Spleen (tissue), 11 donors: ENCODE data around the gene LAMC3. TPM values are rescaled to one million over a fixed set of nuclear protein-coding genes. Genes with fewer than 3 reads are reported as not detected.

ENCODE experiments used
- DNase-seq: peaks from one replicate; pipeline ENCODE4 v3.0.0-alpha.2; 2020
- H3K27ac ChIP-seq, 8 donors: fragments of 200-600 bp; sonication (generic) in 7 of 8; 1 replicate in 4 of 8; 2 replicates in 4 of 8; pipeline versions ENCODE4 v1.5.0 to v1.8.0; 2016 to 2021; ENCODE audit warnings: inconsistent platforms in 4 of 8, mild to moderate bottlenecking in 4 of 8, moderate library complexity in 1 of 8
- H3K27me3 ChIP-seq, 7 donors: fragments of 200-600 bp; sonication (generic) in 6 of 7; replicated peaks in 1 of 7; 1 replicate in 4 of 7; 2 replicates in 3 of 7; pipeline versions ENCODE4 v1.5.0 to v1.8.0; 2016 to 2021; ENCODE audit warnings: inconsistent platforms in 3 of 7, mild to moderate bottlenecking in 1 of 7
- H3K36me3 ChIP-seq, 6 donors: fragments of 200-600 bp; sonication (generic) in 5 of 6; 1 replicate in 4 of 6; 2 replicates in 2 of 6; pipeline versions ENCODE4 v1.5.0 to v1.8.0; 2016 to 2021; ENCODE audit warnings: inconsistent platforms in 2 of 6
- H3K4me1 ChIP-seq, 6 donors: fragments of 200-600 bp; sonication (generic) in 5 of 6; 1 replicate in 3 of 6; 2 replicates in 3 of 6; pipeline versions ENCODE4 v1.5.0 to v1.8.0; 2016 to 2021; ENCODE audit warnings: inconsistent platforms in 3 of 6
- H3K4me3 ChIP-seq, 8 donors: fragments of 200-600 bp; sonication (generic) in 7 of 8; 1 replicate in 4 of 8; 2 replicates in 4 of 8; pipeline versions ENCODE4 v1.5.0 to v1.8.0; 2016 to 2021; ENCODE audit warnings: inconsistent platforms in 4 of 8, mild to moderate bottlenecking in 4 of 8, moderate library complexity in 2 of 8
- H3K9me3 ChIP-seq, 8 donors: fragments of 200-600 bp; sonication (generic) in 7 of 8; 1 replicate in 4 of 8; 2 replicates in 4 of 8; pipeline versions ENCODE4 v1.5.0 to v1.8.0; 2016 to 2021; ENCODE audit warnings: inconsistent platforms in 4 of 8
- POLR2A ChIP-seq, 3 donors: fragments of 450-650 bp; IDR thresholded peaks; one replicate each; pipeline ENCODE4 v1.5.1; 2017; ENCODE audit warnings: antibody characterized with exemption in 3 of 3, mild to moderate bottlenecking in 1 of 3
- POLR2AphosphoS5 ChIP-seq, 3 donors: sonication (generic); formaldehyde crosslinking; IDR thresholded peaks; one replicate each; pipeline ENCODE4 v1.5.1; 2017; ENCODE audit warnings: antibody characterized with exemption in 3 of 3
- WGBS, 5 donors: extraction: QIAGEN DNeasy Blood & Tissue Kit in 3 of 5; methylation state at CpG; one replicate each; pipeline versions ENCODE4 v1.1.5 to v1.1.7; 2013 to 2018; 5-methylcytosine and 5-hydroxymethylcytosine counted together
- intact Hi-C: fragments of 100-400 bp; cut with DNase I; formaldehyde crosslinking; loops from one replicate; pipeline ENCODE4 v1.15.0; 2023; ENCODE audit warnings: low total_unique reads
- polyA plus RNA-seq, 3 donors: library from polyadenylated mRNA; stranded (reverse); fragments of 200-250 nt; gene quantifications; one replicate each; pipeline ENCODE4 v1.2.1, GENCODE V29; 2013
- total RNA-seq, 7 donors: library from RNA; depleted of rRNA in 3 of 7; stranded (reverse); fragments of >200 nt in 3 of 7; fragmentation: NEBNext Ultra II Directional in 4 of 7; extraction: Animal tissue kit (Norgen Biotek cat#: 25700) in 4 of 7; gene quantifications; one replicate each; pipeline versions ENCODE4 v1.1.0 to v1.2.1, GENCODE V29; 2016 to 2021
- TF ChIP-seq, protein P1 (sequence below), 11 experiments: fragments of 200-600 bp in 7 of 11; fragments of 450-650 bp in 4 of 11; sonication (generic) in 4 of 11; IDR thresholded peaks in 8 of 11; conservative IDR thresholded peaks in 3 of 11; 1 replicate in 7 of 11; 2 replicates in 4 of 11; pipeline versions ENCODE4 v1.4.0 to v1.8.0; 2016 to 2021; ENCODE audit warnings: antibody characterized with exemption in 11 of 11, inconsistent platforms in 4 of 11, mild to moderate bottlenecking in 1 of 11
- donor health status: healthy with polysubstance abuse.
- donor health status: DM: no; HTN: no; CAD: no; lungs with moderate emphysema.
- donor health status: DM: no; HTN: no; CAD: no.
- donor health status: Bipolar disorder and iron deficiency.
- donor health status: healthy.
- donor health status: DM: no; HTN: no; CAD: no.
- donor health status: DM: yes; HTN: yes; CAD: no.

Gene LAMC3
- total and polyA plus RNA-seq, 10 donors, result 9.1 to 79.5 (median 34.6) TPM

DNA sequence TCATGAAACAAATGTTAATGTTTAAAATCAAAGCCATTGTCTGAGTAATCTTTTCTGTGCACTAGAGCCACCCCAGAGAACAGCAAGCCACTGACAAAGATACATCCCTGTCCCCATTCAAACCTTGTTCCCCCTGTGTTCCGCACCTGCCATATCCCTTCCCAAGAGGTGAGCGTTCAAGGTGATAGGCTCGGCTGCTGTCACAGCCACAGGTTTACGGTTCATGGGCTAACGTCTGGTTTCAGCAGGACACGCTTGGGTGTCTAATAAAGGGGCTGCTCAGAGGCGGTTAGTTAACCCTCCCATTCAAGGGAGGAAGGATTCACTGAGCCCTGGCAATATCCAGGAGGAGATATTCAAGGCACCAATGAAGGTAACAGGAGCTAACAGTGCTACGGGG lies 24.5 kb upstream of the LAMC3 start:
- no peaks in the 10 kb centered on the region for H3K4me1 ChIP-seq
- intact Hi-C loops, result no loop called here
- H3K27me3 ChIP-seq, result peaks cover 0 to 38% (median 0%) of the 10 kb centered on the region in 7 donors
- H3K27ac ChIP-seq, result no peak overlapping the region
- H3K9me3 ChIP-seq, result no peaks in the 10 kb centered on the region
- 82 to 90% (median 87%) methylated on average over 8 of the region's 8 CpGs for WGBS, 5 donors
- TF ChIP-seq, protein P1, sequence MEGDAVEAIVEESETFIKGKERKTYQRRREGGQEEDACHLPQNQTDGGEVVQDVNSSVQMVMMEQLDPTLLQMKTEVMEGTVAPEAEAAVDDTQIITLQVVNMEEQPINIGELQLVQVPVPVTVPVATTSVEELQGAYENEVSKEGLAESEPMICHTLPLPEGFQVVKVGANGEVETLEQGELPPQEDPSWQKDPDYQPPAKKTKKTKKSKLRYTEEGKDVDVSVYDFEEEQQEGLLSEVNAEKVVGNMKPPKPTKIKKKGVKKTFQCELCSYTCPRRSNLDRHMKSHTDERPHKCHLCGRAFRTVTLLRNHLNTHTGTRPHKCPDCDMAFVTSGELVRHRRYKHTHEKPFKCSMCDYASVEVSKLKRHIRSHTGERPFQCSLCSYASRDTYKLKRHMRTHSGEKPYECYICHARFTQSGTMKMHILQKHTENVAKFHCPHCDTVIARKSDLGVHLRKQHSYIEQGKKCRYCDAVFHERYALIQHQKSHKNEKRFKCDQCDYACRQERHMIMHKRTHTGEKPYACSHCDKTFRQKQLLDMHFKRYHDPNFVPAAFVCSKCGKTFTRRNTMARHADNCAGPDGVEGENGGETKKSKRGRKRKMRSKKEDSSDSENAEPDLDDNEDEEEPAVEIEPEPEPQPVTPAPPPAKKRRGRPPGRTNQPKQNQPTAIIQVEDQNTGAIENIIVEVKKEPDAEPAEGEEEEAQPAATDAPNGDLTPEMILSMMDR (IDR thresholded peaks at IDR 0.05 in 8 of 11, conservative IDR thresholded peaks at IDR 0.05 in 3 of 11), result no peak
- TF ChIP-seq POLR2A (IDR thresholded peaks at IDR 0.05) (no peak), POLR2AphosphoS5 (IDR thresholded peaks at IDR 0.05) (no peak)
- no peak overlapping the region for H3K4me3 ChIP-seq
- no peak for DNase-seq
- H3K36me3 ChIP-seq, result no peaks in the 10 kb centered on the region

DNA sequence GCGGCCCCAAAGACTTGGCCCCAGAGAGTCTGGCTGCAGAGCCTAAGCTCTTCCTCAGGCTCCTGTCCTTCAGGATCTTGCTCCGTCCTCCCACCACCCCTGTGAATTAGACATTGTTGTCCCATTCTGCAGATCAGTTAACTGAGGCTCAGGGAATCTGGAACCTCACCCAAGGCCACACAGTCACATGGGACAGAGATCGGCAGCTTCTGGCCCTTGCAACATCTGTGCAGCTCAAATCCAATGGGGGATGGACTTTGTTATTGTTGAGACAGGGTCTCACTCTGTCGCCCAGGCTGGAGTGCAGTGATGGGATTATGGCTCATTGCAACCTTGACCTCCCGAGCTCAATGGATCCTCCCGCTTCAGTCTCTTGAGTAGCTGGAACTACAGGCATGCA lies 23.9 kb upstream of the LAMC3 start:
- Histone ChIP-seq H3K27me3 (peaks cover 0 to 38% (median 0%) of the 10 kb centered on the region in 7 donors), H3K4me1 (no peaks in the 10 kb centered on the region), H3K4me3 (no peak overlapping the region), H3K27ac (no peak overlapping the region), H3K9me3 (no peaks in the 10 kb centered on the region), H3K36me3 (no peaks in the 10 kb centered on the region)
- TF ChIP-seq POLR2A (IDR thresholded peaks at IDR 0.05) (no peak), POLR2AphosphoS5 (IDR thresholded peaks at IDR 0.05) (no peak)
- TF ChIP-seq, protein P1 (IDR thresholded peaks at IDR 0.05 in 8 of 11, conservative IDR thresholded peaks at IDR 0.05 in 3 of 11), result no peak
- WGBS, 5 donors, result 73 to 89% (median 78%) methylated on average over 6 of the region's 6 CpGs
- no peak for DNase-seq
- intact Hi-C loops, result no loop called here

DNA sequence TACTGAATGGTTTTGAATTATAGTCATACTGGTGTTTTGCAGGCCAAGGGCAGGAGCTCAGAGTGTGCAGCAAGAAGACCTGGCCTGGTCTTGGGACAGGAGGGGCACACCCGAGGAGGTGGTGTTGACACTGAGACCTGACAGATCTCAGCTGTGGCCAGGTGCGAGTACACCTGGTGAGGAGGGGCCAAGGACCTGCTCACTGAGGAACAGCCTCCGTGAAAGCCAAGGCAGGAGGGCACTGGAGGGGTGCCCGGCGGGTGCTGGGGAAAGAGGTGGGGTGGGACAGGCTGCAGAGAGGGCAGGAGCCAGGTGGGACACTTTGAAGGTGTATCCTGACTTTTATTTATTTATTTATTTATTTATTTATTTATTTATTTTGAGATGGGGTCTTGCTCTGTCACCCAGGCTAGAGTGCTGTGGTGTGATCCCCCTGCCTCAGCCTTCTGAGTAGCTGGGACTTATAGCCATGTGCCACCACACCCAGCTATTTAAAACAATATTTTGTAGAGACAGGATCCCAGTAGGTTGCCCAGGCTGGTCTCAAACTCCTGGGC lies 23.3 kb upstream of the LAMC3 start:
- TF ChIP-seq, protein P1 (IDR thresholded peaks at IDR 0.05 in 8 of 11, conservative IDR thresholded peaks at IDR 0.05 in 3 of 11), result no peak
- TF ChIP-seq POLR2A (IDR thresholded peaks at IDR 0.05) (no peak), POLR2AphosphoS5 (IDR thresholded peaks at IDR 0.05) (no peak)
- no peaks in the 10 kb centered on the region for H3K4me1 ChIP-seq
- no peaks in the 10 kb centered on the region for H3K36me3 ChIP-seq
- peaks cover 0 to 34% (median 0%) of the 10 kb centered on the region in 7 donors for H3K27me3 ChIP-seq
- intact Hi-C loops, result no loop called here
- no peak for DNase-seq
- H3K9me3 ChIP-seq, result no peaks in the 10 kb centered on the region
- WGBS, 5 donors, result 68 to 88% (median 83%) methylated on average over 5 of the region's 5 CpGs
- no peak overlapping the region for H3K4me3 ChIP-seq
- H3K27ac ChIP-seq, result no peak overlapping the region

DNA sequence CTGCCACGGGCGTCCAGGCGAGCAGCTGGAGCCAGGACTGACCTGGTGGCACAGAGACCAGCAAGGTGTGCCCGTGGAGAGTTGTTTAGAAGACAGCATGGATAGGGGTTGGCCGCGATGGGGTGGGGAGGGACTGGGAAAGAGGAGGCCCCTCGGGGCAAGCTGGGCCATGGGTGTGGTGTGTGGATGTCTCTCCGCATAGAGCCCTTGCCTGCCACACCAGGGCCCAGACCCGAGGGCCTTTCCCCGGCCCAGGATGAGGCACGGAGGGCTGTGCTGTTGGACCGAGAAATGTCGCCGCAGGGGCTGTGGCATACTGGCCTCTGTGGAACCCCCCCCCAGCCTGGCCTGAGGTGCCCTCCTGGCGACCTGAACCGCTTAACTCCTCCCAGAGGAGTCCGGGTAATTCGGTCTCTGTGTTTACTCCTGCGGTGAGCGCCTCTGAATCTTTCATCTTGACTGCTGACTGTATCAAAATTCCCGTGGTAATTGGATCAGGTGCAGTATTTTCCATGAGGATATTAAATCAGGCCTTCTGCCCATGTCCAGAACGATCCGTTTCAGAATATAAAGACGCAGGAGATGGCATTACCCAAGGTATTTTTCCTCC lies 22.5 kb upstream of the LAMC3 start:
- H3K4me1 ChIP-seq, result peaks cover 0 to 2% (median 0%) of the 10 kb centered on the region in 6 donors
- no peak overlapping the region for H3K27ac ChIP-seq
- no peak for DNase-seq
- H3K36me3 ChIP-seq, result no peaks in the 10 kb centered on the region
- no peaks in the 10 kb centered on the region for H3K9me3 ChIP-seq
- H3K4me3 ChIP-seq, result no peak overlapping the region
- WGBS, 5 donors, result 73 to 80% (median 77%) methylated on average over 22 to 24 of the region's 24 CpGs
- intact Hi-C loops, result no loop called here
- peaks cover 0 to 29% (median 0%) of the 10 kb centered on the region in 7 donors for H3K27me3 ChIP-seq
- TF ChIP-seq, protein P1 (IDR thresholded peaks at IDR 0.05 in 8 of 11, conservative IDR thresholded peaks at IDR 0.05 in 3 of 11), result no peak
- TF ChIP-seq POLR2AphosphoS5 (IDR thresholded peaks at IDR 0.05) (no peak), POLR2A (IDR thresholded peaks at IDR 0.05) (no peak)
